Muscle layer of duodenum (tissue), 2 donors: Measurements from ENCODE around the gene SLC19A1.
"Not testable (repeated sequence)": the region's sequence is repeated elsewhere in the genome, so short reads cannot be mapped to it uniquely, and the experiment has no call there.

Experiments used
- H3K27ac ChIP-seq: one replicate; pipeline ENCODE4 v1.7.0; 2013; ENCODE audit warnings: mild to moderate bottlenecking, low read length
- H3K27me3 ChIP-seq: one replicate; pipeline ENCODE4 v1.7.0; 2013; ENCODE audit warnings: low read depth, mild to moderate bottlenecking, control low read depth, low read length
- H3K36me3 ChIP-seq, 2 donors: one replicate each; pipeline ENCODE4 v1.7.0; 2013; ENCODE audit warnings: low read length in 2 of 2, control low read depth in 1 of 2, mild to moderate bottlenecking in 1 of 2; ENCODE audit not compliant: insufficient read depth in 2 of 2, control insufficient read depth in 1 of 2
- H3K4me1 ChIP-seq, 2 donors: one replicate each; pipeline ENCODE4 v1.7.0; 2013; ENCODE audit warnings: low read length in 2 of 2, mild to moderate bottlenecking in 2 of 2, control low read depth in 1 of 2, moderate library complexity in 1 of 2; ENCODE audit not compliant: insufficient read depth in 2 of 2, control insufficient read depth in 1 of 2
- H3K4me3 ChIP-seq, 2 donors: one replicate each; pipeline ENCODE4 v1.7.0; 2013; ENCODE audit warnings: low read length in 2 of 2, low read depth in 1 of 2, mild to moderate bottlenecking in 1 of 2
- H3K9me3 ChIP-seq, 2 donors: one replicate each; pipeline ENCODE4 v1.7.0; 2013; ENCODE audit warnings: low read length in 2 of 2, control low read depth in 1 of 2, mild to moderate bottlenecking in 1 of 2; ENCODE audit not compliant: control insufficient read depth in 1 of 2
- donor health status: healthy.

SLC19A1 gene

GRCh38 chr21:45562965-45563364, 20.7 kb upstream of the SLC19A1 start:
- Histone ChIP-seq H3K27ac (no peak overlapping the region), H3K36me3 (no peaks in the 10 kb centered on the region), H3K9me3 (no peaks in the 10 kb centered on the region), H3K4me3 (no peak overlapping the region), H3K4me1 (no peaks in the 10 kb centered on the region), H3K27me3 (no peaks in the 10 kb centered on the region)

- no peaks in the 10 kb centered on the region for H3K9me3 ChIP-seq
- no peak overlapping the region for H3K27ac ChIP-seq
- H3K36me3 ChIP-seq, result no peaks in the 10 kb centered on the region
- no peaks in the 10 kb centered on the region for H3K27me3 ChIP-seq
- H3K4me1 ChIP-seq, result no peaks in the 10 kb centered on the region
- H3K4me3 ChIP-seq, result no peak overlapping the region
Observed at GRCh38 chr21:45562402-45562801, 20.2 kb upstream of the SLC19A1 start.

GRCh38 chr21:45561241-45561640, 19.0 kb upstream of the SLC19A1 start:
- not testable (repeated sequence) for H3K27me3 ChIP-seq

GRCh38 chr21:45560106-45561021, 18.1 kb upstream of the SLC19A1 start:
- Histone ChIP-seq H3K4me3 (no peak overlapping the region), H3K9me3 (no peaks in the 10 kb centered on the region), H3K27ac (no peak overlapping the region), H3K4me1 (no peaks in the 10 kb centered on the region), H3K27me3 (no peaks in the 10 kb centered on the region), H3K36me3 (no peaks in the 10 kb centered on the region)

More at GRCh38 chr21:45561241-45561640, 19.0 kb upstream of the SLC19A1 start:
- H3K9me3 ChIP-seq, H3K4me1 ChIP-seq, H3K4me3 ChIP-seq, H3K36me3 ChIP-seq, H3K27ac ChIP-seq: not testable (repeated sequence)

- Histone ChIP-seq H3K36me3 (no peaks in the 10 kb centered on the region), H3K9me3 (no peaks in the 10 kb centered on the region), H3K4me3 (no peak overlapping the region), H3K4me1 (no peaks in the 10 kb centered on the region), H3K27me3 (no peaks in the 10 kb centered on the region), H3K27ac (no peak overlapping the region)
Observed at GRCh38 chr21:45559216-45560105, 17.2 kb upstream of the SLC19A1 start.

- no peaks in the 10 kb centered on the region for H3K4me1 ChIP-seq
- H3K36me3 ChIP-seq, result no peaks in the 10 kb centered on the region
- H3K27ac ChIP-seq, result no peak overlapping the region
- no peaks in the 10 kb centered on the region for H3K9me3 ChIP-seq
- no peaks in the 10 kb centered on the region for H3K27me3 ChIP-seq
- no peak overlapping the region for H3K4me3 ChIP-seq
Observed at GRCh38 chr21:45558044-45558721, 15.9 kb upstream of the SLC19A1 start.

- Histone ChIP-seq H3K27me3 (no peaks in the 10 kb centered on the region), H3K9me3 (no peaks in the 10 kb centered on the region), H3K27ac (no peak overlapping the region), H3K4me1 (no peaks in the 10 kb centered on the region), H3K36me3 (no peaks in the 10 kb centered on the region), H3K4me3 (no peak overlapping the region)
Observed at GRCh38 chr21:45557616-45558043, 15.4 kb upstream of the SLC19A1 start.

- no peaks in the 10 kb centered on the region for H3K27me3 ChIP-seq
- H3K4me1 ChIP-seq, result no peaks in the 10 kb centered on the region
- no peaks in the 10 kb centered on the region for H3K36me3 ChIP-seq
- H3K4me3 ChIP-seq, result no peak overlapping the region
- H3K27ac ChIP-seq, result no peak overlapping the region
- no peaks in the 10 kb centered on the region for H3K9me3 ChIP-seq
Observed at GRCh38 chr21:45556645-45557615, 14.7 kb upstream of the SLC19A1 start.

- H3K4me3 ChIP-seq, result peak overlapping the region in 1 of 2 donors; percentile 52
- H3K4me1 ChIP-seq, result no peaks in the 10 kb centered on the region
- no peaks in the 10 kb centered on the region for H3K27me3 ChIP-seq
- no peak overlapping the region for H3K27ac ChIP-seq
- no peaks in the 10 kb centered on the region for H3K36me3 ChIP-seq
- H3K9me3 ChIP-seq, result no peaks in the 10 kb centered on the region
Observed at GRCh38 chr21:45556302-45556644, 14.0 kb upstream of the SLC19A1 start.

- H3K4me1 ChIP-seq, result no peaks in the 10 kb centered on the region
- no peaks in the 10 kb centered on the region for H3K36me3 ChIP-seq
- no peak overlapping the region for H3K27ac ChIP-seq
- no peaks in the 10 kb centered on the region for H3K9me3 ChIP-seq
- H3K27me3 ChIP-seq, result no peaks in the 10 kb centered on the region
- peak overlapping the region in 1 of 2 donors; percentile 52 for H3K4me3 ChIP-seq
Observed at GRCh38 chr21:45555557-45556301, 13.5 kb upstream of the SLC19A1 start.
